Mesothelial cell of epicardium (in vitro differentiated cells): ENCODE data around the gene SLC16A11. TPM values are rescaled to one million over a fixed set of nuclear protein-coding genes. Genes with fewer than 3 reads are reported as not detected.

Experiments
- DNase-seq, 2 experiments: peaks; one replicate each; pipeline ENCODE4 v3.0.0; 2021; ENCODE audit warnings: low spot score in 2 of 2; ENCODE audit not compliant: unreplicated experiment in 2 of 2
- H3K27ac Mint-ChIP-seq: 2 replicates; pipeline ENCODE4 v1.8.0; 2021; ENCODE audit warnings: mixed read lengths
- H3K27me3 Mint-ChIP-seq: 2 replicates; pipeline ENCODE4 v1.8.0; 2021; ENCODE audit warnings: low read depth, mixed read lengths
- H3K36me3 Mint-ChIP-seq: 2 replicates; pipeline ENCODE4 v1.8.0; 2021; ENCODE audit warnings: mixed read lengths
- H3K4me1 Mint-ChIP-seq: 2 replicates; pipeline ENCODE4 v1.8.0; 2021; ENCODE audit warnings: mixed read lengths
- H3K4me3 Mint-ChIP-seq: 2 replicates; pipeline ENCODE4 v1.8.0; 2021; ENCODE audit warnings: mild to moderate bottlenecking, moderate library complexity, mixed read lengths
- H3K9me3 Mint-ChIP-seq: 2 replicates; pipeline ENCODE4 v1.8.0; 2021; ENCODE audit warnings: mixed read lengths
- total RNA-seq: library from RNA; stranded (reverse); gene quantifications from 3 replicates; pipeline ENCODE4 v1.2.1, GENCODE V29; 2021
- TF ChIP-seq, protein P1 (sequence below): fragments of 200-600 bp; sonication (generic); IDR thresholded peaks from one replicate; pipeline ENCODE4 v1.5.0; 2021; ENCODE audit warnings: antibody characterized with exemption; ENCODE audit not compliant: unreplicated experiment

The SLC16A11 gene
- total RNA-seq, 1 donor from 2014 or later = 5.1 TPM

GRCh38 chr17:7019839-7020519 is 23.9 kb downstream of the SLC16A11 start:
- Mint-ChIP-seq H3K4me1 (peaks cover 29% of the 10 kb centered on the region), H3K9me3 (no peaks in the 10 kb centered on the region), H3K27ac (peak overlapping the region; percentile 53), H3K4me3 (peak overlapping the region; percentile 61), H3K27me3 (peaks cover 46% of the 10 kb centered on the region), H3K36me3 (no peaks in the 10 kb centered on the region)
- DNase-seq = no peak
- TF ChIP-seq, protein P1, sequence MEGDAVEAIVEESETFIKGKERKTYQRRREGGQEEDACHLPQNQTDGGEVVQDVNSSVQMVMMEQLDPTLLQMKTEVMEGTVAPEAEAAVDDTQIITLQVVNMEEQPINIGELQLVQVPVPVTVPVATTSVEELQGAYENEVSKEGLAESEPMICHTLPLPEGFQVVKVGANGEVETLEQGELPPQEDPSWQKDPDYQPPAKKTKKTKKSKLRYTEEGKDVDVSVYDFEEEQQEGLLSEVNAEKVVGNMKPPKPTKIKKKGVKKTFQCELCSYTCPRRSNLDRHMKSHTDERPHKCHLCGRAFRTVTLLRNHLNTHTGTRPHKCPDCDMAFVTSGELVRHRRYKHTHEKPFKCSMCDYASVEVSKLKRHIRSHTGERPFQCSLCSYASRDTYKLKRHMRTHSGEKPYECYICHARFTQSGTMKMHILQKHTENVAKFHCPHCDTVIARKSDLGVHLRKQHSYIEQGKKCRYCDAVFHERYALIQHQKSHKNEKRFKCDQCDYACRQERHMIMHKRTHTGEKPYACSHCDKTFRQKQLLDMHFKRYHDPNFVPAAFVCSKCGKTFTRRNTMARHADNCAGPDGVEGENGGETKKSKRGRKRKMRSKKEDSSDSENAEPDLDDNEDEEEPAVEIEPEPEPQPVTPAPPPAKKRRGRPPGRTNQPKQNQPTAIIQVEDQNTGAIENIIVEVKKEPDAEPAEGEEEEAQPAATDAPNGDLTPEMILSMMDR = no peak

- TF ChIP-seq, protein P1 = no peak
- no peaks in the 10 kb centered on the region for H3K36me3 Mint-ChIP-seq
- peaks cover 31% of the 10 kb centered on the region for H3K4me1 Mint-ChIP-seq
- peaks cover 40% of the 10 kb centered on the region for H3K27me3 Mint-ChIP-seq
- H3K27ac Mint-ChIP-seq = peak overlapping the region; percentile 53
- no peak for DNase-seq
- H3K9me3 Mint-ChIP-seq = no peaks in the 10 kb centered on the region
- peak overlapping the region; percentile 61 for H3K4me3 Mint-ChIP-seq
Measured at GRCh38 chr17:7019367-7019766, 24.5 kb downstream of the SLC16A11 start.

DNA sequence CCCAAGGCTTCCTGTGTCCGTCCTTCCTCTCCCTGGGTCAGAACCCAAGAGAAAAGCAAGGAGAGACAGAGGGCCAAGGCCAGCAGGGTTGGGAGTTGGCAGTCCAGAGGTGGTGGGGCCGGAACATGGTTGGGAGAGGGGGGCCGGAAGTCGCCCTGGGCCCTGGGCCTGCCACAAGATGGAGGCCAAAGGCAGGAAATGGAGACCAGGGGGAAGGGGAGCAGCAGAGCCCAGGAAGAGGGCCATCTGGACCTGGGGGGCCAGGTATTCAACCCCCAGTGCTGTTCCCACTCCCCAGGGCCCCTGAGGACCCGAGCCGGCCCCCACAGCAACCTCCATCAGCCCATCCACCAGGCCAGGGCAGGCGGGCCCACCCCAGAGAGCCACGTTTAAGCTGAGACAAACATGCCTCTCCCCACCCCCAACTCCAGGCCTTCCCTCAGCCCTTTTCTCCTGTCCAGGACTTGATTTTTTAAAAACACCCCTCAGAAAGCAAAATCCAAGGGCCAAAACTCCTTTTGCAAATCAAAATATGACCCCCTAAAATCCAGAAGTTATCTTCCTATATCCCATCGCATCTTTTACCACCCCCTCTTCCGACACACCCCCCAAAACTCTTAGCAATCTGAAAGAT is 25.4 kb downstream of the SLC16A11 start:
- TF ChIP-seq, protein P1 = no peak
- no peak for DNase-seq
- Mint-ChIP-seq H3K36me3 (no peaks in the 10 kb centered on the region), H3K9me3 (no peaks in the 10 kb centered on the region), H3K27me3 (peaks cover 31% of the 10 kb centered on the region), H3K4me1 (peaks cover 40% of the 10 kb centered on the region), H3K4me3 (no peak overlapping the region), H3K27ac (no peak overlapping the region)

DNA sequence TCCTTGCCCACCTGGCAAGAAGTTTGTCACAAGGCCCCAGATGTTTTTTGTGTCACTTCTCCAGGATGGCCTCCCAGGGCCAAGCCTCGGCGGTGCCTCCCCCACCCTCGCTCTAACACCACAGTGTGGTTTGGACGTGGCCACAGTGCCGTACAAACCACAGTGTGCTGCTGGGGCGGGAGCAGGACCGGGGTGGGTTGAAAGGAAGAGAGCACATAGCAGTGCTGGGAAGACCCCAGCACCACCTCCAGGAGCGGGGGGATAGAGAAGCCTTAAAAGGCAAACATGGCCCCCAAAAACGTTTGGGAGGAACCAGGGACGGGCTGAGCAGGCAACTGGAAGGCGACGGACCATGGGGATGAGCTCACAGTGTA is 26.1 kb downstream of the SLC16A11 start:
- Mint-ChIP-seq H3K4me3 (no peak overlapping the region), H3K27me3 (peaks cover 25% of the 10 kb centered on the region), H3K4me1 (peaks cover 45% of the 10 kb centered on the region), H3K27ac (no peak overlapping the region), H3K36me3 (no peaks in the 10 kb centered on the region), H3K9me3 (no peaks in the 10 kb centered on the region)
- TF ChIP-seq, protein P1 = no peak
- no peak for DNase-seq

DNA sequence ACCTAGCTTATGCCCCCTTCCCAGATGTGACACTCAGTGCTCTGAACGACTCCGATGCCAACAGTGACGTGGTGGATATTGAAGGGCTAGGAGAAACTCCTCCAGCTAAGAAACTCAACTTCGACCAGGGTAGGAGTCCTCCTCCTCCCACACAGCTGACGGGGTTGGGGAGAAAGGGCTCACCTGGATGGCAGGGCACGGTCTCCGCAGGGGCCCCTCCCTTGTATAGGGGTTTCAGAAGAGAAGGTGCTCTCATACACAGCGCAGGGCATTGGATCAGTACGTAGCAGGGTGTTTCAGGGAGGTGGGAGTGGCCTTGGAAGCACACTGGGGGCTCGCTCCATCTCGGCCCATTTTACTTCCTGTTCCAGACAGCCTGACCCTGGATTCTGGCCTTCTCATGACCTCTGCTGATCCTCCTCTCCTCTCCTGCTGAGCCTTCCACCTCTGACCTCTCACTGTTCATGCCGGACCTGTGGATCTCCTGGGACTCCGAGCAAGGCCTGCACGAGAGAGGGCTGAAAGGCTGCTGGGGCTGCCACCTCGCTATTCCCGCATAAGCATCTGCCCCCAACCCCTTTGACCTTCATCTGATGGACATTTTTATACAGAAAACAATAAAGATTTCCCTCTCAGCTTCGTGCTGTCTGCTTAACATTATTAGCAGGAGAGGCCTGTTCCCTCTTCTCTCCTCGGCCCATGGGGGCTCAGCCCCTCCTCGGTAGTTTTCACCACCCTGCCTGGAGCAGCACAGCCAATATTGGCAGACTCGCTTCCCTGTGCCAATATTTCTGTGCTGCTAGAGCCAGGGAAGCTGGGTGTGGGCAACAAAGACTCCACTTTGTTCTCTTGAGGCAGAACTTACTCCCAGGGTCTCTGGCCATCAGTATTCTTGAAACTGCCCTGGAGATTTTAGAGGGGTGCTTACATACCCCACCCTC is 26.7 kb downstream of the SLC16A11 start:
- peaks cover 18% of the 10 kb centered on the region for H3K27me3 Mint-ChIP-seq
- H3K27ac Mint-ChIP-seq = no peak overlapping the region
- TF ChIP-seq, protein P1 = no peak
- DNase-seq = no peak
- H3K4me1 Mint-ChIP-seq = peaks cover 42% of the 10 kb centered on the region
- H3K9me3 Mint-ChIP-seq = no peaks in the 10 kb centered on the region
- H3K4me3 Mint-ChIP-seq = no peak overlapping the region
- H3K36me3 Mint-ChIP-seq = no peaks in the 10 kb centered on the region
